Peyer's patch (tissue), 4 donors: Measurements from ENCODE around the gene JPH2.

Source experiments
- CTCF ChIP-seq, 6 experiments: fragments of 450-650 bp in 4 of 6; fragments of 200-600 bp in 2 of 6; sonication (generic) in 1 of 6; IDR thresholded peaks; one replicate each; pipeline ENCODE4 v1.5.1; 2017 to 2019; ENCODE audit warnings: antibody characterized with exemption in 6 of 6, mild to moderate bottlenecking in 3 of 6, moderate library complexity in 1 of 6
- POLR2A ChIP-seq, 2 donors: fragments of 450-650 bp; IDR thresholded peaks; one replicate each; pipeline ENCODE4 v1.5.1; 2017; ENCODE audit warnings: antibody characterized with exemption in 2 of 2, mild to moderate bottlenecking in 2 of 2, moderate library complexity in 2 of 2

- no peak for TF ChIP-seq CTCF (IDR thresholded peaks at IDR 0.05)
- no peak for TF ChIP-seq POLR2A (IDR thresholded peaks at IDR 0.05)
These were observed 13.9 kb downstream of the JPH2 start for GRCh38 chr20:44173116-44173515.
